ENCODE data around the gene ROM1. TPM values are rescaled to one million over a fixed set of nuclear protein-coding genes. Genes with fewer than 3 reads are reported as not detected.

The ROM1 gene
- total and polyA plus RNA-seq, 2 experiments from 2014 or later: 0.24 to 0.65 TPM

DNA sequence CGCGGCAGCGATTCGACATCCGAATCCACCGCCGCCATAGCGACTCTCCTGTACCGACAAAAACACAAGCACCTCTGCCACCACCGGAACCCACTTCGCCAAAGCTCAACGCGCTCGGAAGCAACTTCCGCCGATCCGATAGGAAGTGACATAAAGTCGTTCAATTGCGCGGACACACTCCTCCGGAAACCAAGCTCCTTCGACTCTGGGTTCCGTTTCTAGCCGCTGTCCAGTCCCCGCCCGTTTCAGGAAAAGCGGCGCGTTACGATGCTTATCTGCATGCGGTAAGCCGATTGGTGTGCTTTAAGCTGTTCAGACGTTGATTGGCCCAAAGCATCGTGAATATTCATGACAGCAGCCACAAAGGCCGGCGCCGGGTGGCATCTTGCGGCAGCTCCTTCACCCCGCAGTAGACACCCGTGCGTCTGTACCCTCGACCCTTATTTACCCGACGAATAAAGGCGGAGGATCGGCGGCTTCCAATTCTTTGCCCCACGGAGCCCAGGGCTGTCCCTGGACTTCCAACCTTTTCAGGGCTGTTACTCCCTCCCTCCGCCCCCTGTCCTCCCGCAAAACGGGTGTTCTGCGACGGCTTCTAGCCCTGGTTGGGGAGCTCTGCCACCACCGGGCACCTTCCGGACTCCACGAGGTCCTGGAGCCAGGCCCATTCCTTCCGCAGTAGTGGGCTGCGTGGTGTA is 21.5 kb upstream of the ROM1 start, which contains the start of gene TUT1:
Gene TUT1, minus strand, starts transcription at position 76 of the 698 bp plus-strand sequence. Its CDS starts 38 bp downstream, at position 38.
- TF ChIP-seq, protein P1, sequence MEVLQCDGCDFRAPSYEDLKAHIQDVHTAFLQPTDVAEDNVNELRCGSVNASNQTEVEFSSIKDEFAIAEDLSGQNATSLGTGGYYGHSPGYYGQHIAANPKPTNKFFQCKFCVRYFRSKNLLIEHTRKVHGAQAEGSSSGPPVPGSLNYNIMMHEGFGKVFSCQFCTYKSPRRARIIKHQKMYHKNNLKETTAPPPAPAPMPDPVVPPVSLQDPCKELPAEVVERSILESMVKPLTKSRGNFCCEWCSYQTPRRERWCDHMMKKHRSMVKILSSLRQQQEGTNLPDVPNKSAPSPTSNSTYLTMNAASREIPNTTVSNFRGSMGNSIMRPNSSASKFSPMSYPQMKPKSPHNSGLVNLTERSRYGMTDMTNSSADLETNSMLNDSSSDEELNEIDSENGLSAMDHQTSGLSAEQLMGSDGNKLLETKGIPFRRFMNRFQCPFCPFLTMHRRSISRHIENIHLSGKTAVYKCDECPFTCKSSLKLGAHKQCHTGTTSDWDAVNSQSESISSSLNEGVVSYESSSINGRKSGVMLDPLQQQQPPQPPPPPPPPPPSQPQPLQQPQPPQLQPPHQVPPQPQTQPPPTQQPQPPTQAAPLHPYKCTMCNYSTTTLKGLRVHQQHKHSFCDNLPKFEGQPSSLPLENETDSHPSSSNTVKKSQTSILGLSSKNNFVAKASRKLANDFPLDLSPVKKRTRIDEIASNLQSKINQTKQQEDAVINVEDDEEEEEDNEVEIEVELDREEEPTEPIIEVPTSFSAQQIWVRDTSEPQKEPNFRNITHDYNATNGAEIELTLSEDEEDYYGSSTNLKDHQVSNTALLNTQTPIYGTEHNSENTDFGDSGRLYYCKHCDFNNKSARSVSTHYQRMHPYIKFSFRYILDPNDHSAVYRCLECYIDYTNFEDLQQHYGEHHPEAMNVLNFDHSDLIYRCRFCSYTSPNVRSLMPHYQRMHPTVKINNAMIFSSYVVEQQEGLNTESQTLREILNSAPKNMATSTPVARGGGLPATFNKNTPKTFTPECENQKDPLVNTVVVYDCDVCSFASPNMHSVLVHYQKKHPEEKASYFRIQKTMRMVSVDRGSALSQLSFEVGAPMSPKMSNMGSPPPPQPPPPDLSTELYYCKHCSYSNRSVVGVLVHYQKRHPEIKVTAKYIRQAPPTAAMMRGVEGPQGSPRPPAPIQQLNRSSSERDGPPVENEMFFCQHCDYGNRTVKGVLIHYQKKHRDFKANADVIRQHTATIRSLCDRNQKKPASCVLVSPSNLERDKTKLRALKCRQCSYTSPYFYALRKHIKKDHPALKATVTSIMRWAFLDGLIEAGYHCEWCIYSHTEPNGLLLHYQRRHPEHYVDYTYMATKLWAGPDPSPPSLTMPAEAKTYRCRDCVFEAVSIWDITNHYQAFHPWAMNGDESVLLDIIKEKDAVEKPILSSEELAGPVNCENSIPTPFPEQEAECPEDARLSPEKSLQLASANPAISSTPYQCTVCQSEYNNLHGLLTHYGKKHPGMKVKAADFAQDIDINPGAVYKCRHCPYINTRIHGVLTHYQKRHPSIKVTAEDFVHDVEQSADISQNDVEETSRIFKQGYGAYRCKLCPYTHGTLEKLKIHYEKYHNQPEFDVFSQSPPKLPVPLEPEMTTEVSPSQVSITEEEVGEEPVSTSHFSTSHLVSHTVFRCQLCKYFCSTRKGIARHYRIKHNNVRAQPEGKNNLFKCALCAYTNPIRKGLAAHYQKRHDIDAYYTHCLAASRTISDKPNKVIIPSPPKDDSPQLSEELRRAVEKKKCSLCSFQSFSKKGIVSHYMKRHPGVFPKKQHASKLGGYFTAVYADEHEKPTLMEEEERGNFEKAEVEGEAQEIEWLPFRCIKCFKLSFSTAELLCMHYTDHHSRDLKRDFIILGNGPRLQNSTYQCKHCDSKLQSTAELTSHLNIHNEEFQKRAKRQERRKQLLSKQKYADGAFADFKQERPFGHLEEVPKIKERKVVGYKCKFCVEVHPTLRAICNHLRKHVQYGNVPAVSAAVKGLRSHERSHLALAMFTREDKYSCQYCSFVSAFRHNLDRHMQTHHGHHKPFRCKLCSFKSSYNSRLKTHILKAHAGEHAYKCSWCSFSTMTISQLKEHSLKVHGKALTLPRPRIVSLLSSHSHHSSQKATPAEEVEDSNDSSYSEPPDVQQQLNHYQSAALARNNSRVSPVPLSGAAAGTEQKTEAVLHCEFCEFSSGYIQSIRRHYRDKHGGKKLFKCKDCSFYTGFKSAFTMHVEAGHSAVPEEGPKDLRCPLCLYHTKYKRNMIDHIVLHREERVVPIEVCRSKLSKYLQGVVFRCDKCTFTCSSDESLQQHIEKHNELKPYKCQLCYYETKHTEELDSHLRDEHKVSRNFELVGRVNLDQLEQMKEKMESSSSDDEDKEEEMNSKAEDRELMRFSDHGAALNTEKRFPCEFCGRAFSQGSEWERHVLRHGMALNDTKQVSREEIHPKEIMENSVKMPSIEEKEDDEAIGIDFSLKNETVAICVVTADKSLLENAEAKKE (CRISPR knock-in tag; IDR thresholded peaks at IDR 0.05): no peak
- TF ChIP-seq STAT1 (IDR thresholded peaks at IDR 0.05; ENCODE audit: unreplicated experiment) (no peak), ZNF114 (CRISPR knock-in tag; IDR thresholded peaks at IDR 0.05) (no peak), CREB1 (CRISPR knock-in tag; IDR thresholded peaks at IDR 0.05; ENCODE audit: low read depth) (peak; percentile 98), POLR2AphosphoS5 (IDR thresholded peaks at IDR 0.05; ENCODE audit: low read depth) (peak; percentile 90), NANOG (IDR thresholded peaks at IDR 0.05; ENCODE audit: borderline replicate concordance) (peak; percentile 49; the same call in 1 of the 2 replicates), EZH2 (IDR thresholded peaks at IDR 0.05; ENCODE audit: low read depth, unreplicated experiment) (no peak), ZNF331 (CRISPR knock-in tag; IDR thresholded peaks at IDR 0.05; ENCODE audit: low read depth) (no peak), EZH2phosphoT487 (IDR thresholded peaks at IDR 0.05; ENCODE audit: unreplicated experiment) (no peak), JUNB (IDR thresholded peaks at IDR 0.05; ENCODE audit: unreplicated experiment) (no peak)
- TF ChIP-seq, protein P2, sequence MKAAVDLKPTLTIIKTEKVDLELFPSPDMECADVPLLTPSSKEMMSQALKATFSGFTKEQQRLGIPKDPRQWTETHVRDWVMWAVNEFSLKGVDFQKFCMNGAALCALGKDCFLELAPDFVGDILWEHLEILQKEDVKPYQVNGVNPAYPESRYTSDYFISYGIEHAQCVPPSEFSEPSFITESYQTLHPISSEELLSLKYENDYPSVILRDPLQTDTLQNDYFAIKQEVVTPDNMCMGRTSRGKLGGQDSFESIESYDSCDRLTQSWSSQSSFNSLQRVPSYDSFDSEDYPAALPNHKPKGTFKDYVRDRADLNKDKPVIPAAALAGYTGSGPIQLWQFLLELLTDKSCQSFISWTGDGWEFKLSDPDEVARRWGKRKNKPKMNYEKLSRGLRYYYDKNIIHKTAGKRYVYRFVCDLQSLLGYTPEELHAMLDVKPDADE (IDR thresholded peaks at IDR 0.05): peak; percentile 90
- TF ChIP-seq, protein P3, sequence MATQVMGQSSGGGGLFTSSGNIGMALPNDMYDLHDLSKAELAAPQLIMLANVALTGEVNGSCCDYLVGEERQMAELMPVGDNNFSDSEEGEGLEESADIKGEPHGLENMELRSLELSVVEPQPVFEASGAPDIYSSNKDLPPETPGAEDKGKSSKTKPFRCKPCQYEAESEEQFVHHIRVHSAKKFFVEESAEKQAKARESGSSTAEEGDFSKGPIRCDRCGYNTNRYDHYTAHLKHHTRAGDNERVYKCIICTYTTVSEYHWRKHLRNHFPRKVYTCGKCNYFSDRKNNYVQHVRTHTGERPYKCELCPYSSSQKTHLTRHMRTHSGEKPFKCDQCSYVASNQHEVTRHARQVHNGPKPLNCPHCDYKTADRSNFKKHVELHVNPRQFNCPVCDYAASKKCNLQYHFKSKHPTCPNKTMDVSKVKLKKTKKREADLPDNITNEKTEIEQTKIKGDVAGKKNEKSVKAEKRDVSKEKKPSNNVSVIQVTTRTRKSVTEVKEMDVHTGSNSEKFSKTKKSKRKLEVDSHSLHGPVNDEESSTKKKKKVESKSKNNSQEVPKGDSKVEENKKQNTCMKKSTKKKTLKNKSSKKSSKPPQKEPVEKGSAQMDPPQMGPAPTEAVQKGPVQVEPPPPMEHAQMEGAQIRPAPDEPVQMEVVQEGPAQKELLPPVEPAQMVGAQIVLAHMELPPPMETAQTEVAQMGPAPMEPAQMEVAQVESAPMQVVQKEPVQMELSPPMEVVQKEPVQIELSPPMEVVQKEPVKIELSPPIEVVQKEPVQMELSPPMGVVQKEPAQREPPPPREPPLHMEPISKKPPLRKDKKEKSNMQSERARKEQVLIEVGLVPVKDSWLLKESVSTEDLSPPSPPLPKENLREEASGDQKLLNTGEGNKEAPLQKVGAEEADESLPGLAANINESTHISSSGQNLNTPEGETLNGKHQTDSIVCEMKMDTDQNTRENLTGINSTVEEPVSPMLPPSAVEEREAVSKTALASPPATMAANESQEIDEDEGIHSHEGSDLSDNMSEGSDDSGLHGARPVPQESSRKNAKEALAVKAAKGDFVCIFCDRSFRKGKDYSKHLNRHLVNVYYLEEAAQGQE (IDR thresholded peaks at IDR 0.05; ENCODE audit: unreplicated experiment): peak; percentile 58
- TF ChIP-seq, protein P4, sequence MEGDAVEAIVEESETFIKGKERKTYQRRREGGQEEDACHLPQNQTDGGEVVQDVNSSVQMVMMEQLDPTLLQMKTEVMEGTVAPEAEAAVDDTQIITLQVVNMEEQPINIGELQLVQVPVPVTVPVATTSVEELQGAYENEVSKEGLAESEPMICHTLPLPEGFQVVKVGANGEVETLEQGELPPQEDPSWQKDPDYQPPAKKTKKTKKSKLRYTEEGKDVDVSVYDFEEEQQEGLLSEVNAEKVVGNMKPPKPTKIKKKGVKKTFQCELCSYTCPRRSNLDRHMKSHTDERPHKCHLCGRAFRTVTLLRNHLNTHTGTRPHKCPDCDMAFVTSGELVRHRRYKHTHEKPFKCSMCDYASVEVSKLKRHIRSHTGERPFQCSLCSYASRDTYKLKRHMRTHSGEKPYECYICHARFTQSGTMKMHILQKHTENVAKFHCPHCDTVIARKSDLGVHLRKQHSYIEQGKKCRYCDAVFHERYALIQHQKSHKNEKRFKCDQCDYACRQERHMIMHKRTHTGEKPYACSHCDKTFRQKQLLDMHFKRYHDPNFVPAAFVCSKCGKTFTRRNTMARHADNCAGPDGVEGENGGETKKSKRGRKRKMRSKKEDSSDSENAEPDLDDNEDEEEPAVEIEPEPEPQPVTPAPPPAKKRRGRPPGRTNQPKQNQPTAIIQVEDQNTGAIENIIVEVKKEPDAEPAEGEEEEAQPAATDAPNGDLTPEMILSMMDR (conservative IDR thresholded peaks at IDR 0.05; ENCODE audit: low read depth in 2 of 2): no peak
- ATAC-seq (peak; percentile 90), DNase-seq (ENCODE audit: low spot score) (peak; percentile 100)
- Histone ChIP-seq H3K4me1 (ENCODE audit: insufficient read depth) (peaks cover 12% of the 10 kb centered on the region; the same call in 1 of the 2 replicates), H2AFZ (peak within 1 kb of the TSS; percentile 9; the same call in 1 of the 2 replicates), H3K27me3 (ENCODE audit: insufficient read depth) (no peaks in the 10 kb centered on the region), H3K36me3 (ENCODE audit: insufficient read depth) (peaks cover 32% of the 10 kb centered on the region), H4K20me1 (replicated peaks; ENCODE audit: insufficient read depth) (peaks cover 12% of the 10 kb centered on the region; the same call in 1 of the 2 replicates), H3K79me2 (replicated peaks; ENCODE audit: insufficient read depth) (peaks cover 19% of the 10 kb centered on the region), H3K27ac (ENCODE audit: low read depth) (peak within 1 kb of the TSS; percentile 81), H3K9me2 (ENCODE audit: insufficient read depth) (no peaks in the 10 kb centered on the region), H3K4me2 (peak within 1 kb of the TSS; percentile 99), H3F3A (replicated peaks; ENCODE audit: low read depth) (peaks cover 57% of the 10 kb centered on the region), H3K4me3 (peak within 1 kb of the TSS; percentile 78)
- peaks cover 58% of the 10 kb centered on the region for H3K36me3 Mint-ChIP-seq (ENCODE audit: low read depth)
- peak within 1 kb of the TSS; percentile 95 for H3K27ac Mint-ChIP-seq
- H3K4me3 Mint-ChIP-seq: peak within 1 kb of the TSS; percentile 98
- H3K27me3 Mint-ChIP-seq (ENCODE audit: insufficient read depth, low read depth, poor library complexity): peaks cover 23% of the 10 kb centered on the region
- peaks cover 18% of the 10 kb centered on the region for H3K4me1 Mint-ChIP-seq
- peaks cover 4% of the 10 kb centered on the region; the same call in 2 of the 3 replicates for H3K9me3 Mint-ChIP-seq

All from GM23338 (cell line).